IMR-90 (cell line): ENCODE data around the gene ZNF385C. TPM values are rescaled to one million over a fixed set of nuclear protein-coding genes. Genes with fewer than 3 reads are reported as not detected.

Experiments used
- ATAC-seq: fragments of 200-7000 bp; cut with Tn5 transposase; 2 replicates; pipeline ENCODE4 v1.9.1; 2020; ENCODE audit warnings: low read depth, mild to moderate bottlenecking, moderate library complexity
- BruUV-seq: library from RNA; stranded (reverse); fragments of 400-500 nt; replicated peaks from 2 replicates; lab custom pipeline; 2021; lab: Mats Ljungman, UMichigan
- CTCF ChIA-PET: fragments of 300-600 bp; formaldehyde crosslinking; extraction: SDS; loops from one replicate; lab custom pipeline; 2021; ENCODE audit warnings: antibody characterized with exemption; lab: Yijun Ruan, JAX
- POLR2A ChIA-PET: fragments of 300-600 bp; sonication (Branson Sonifier 250); formaldehyde crosslinking; loops from one replicate; lab custom pipeline; 2022; ENCODE audit warnings: antibody characterized with exemption; ENCODE audit not compliant: unreplicated experiment; lab: Charles Lee
- DNase-seq: peaks from one replicate; pipeline ENCODE4 v3.0.0; 2013
- H2AFZ ChIP-seq: replicated peaks from 2 replicates; pipeline ENCODE3; 2013; ENCODE audit warnings: low read length, mild to moderate bottlenecking; ENCODE audit not compliant: poor library complexity
- H2AK5ac ChIP-seq: 2 replicates; pipeline ENCODE4 v1.6.1; 2013; ENCODE audit warnings: low read depth, low read length, inconsistent platforms
- H2AK9ac ChIP-seq: replicated peaks from 2 replicates; pipeline ENCODE3; 2013; ENCODE audit warnings: mild to moderate bottlenecking, low read depth, low read length, moderate library complexity; ENCODE audit not compliant: poor library complexity
- H2BK120ac ChIP-seq: 2 replicates; pipeline ENCODE4 v1.6.1; 2013; ENCODE audit warnings: low read depth, low read length, inconsistent platforms
- H2BK15ac ChIP-seq: 3 replicates; pipeline ENCODE4 v1.6.1; 2013; ENCODE audit warnings: low read depth, low read length, inconsistent platforms
- H2BK20ac ChIP-seq: 2 replicates; pipeline ENCODE4 v1.6.1; 2013; ENCODE audit warnings: low read depth, mild to moderate bottlenecking, inconsistent platforms, low read length, moderate library complexity
- H2BK5ac ChIP-seq: 2 replicates; pipeline ENCODE4 v1.6.1; 2013; ENCODE audit warnings: mild to moderate bottlenecking, low read depth, low read length, inconsistent platforms; ENCODE audit not compliant: poor library complexity, severe bottlenecking
- H3K14ac ChIP-seq: replicated peaks from 2 replicates; pipeline ENCODE4 v1.6.1; 2013; ENCODE audit warnings: low read depth, low read length, inconsistent platforms
- H3K18ac ChIP-seq: 2 replicates; pipeline ENCODE4 v1.6.1; 2013; ENCODE audit warnings: low read depth, low read length, control low read depth
- H3K23ac ChIP-seq: 2 replicates; pipeline ENCODE4 v1.6.1; 2013; ENCODE audit warnings: low read depth, low read length, inconsistent platforms
- H3K27ac ChIP-seq: 2 replicates; pipeline ENCODE4 v1.5.1; 2013; ENCODE audit warnings: mild to moderate bottlenecking, control low read depth, low read length; ENCODE audit not compliant: insufficient read depth
- H3K27me3 ChIP-seq: 2 replicates; pipeline ENCODE4 v1.6.1; 2013; ENCODE audit warnings: low read length; ENCODE audit not compliant: control insufficient read depth, insufficient read depth
- H3K36me3 ChIP-seq: 2 replicates; pipeline ENCODE4 v1.6.1; 2013; ENCODE audit warnings: low read length, mixed read lengths; ENCODE audit not compliant: control insufficient read depth, insufficient read depth
- H3K4ac ChIP-seq: 2 replicates; pipeline ENCODE4 v1.6.1; 2013; ENCODE audit warnings: low read depth, low read length, inconsistent platforms
- H3K4me1 ChIP-seq: 2 replicates; pipeline ENCODE4 v1.6.1; 2013; ENCODE audit warnings: low read length, mixed read lengths; ENCODE audit not compliant: control insufficient read depth, insufficient read depth
- H3K4me2 ChIP-seq: 2 replicates; pipeline ENCODE4 v1.6.1; 2013; ENCODE audit warnings: low read depth, mild to moderate bottlenecking, control low read depth, low read length, moderate library complexity
- H3K4me3 ChIP-seq: 2 replicates; pipeline ENCODE4 v1.5.1; 2013; ENCODE audit warnings: low read depth, mild to moderate bottlenecking, control low read depth, low read length, moderate library complexity; ENCODE audit not compliant: insufficient read depth
- H3K56ac ChIP-seq: 2 replicates; pipeline ENCODE4 v1.6.1; 2013; ENCODE audit warnings: low read length, inconsistent platforms; ENCODE audit not compliant: insufficient read depth; ENCODE audit errors: extremely low read depth
- H3K79me1 ChIP-seq, 2 experiments: 2 replicates each; pipeline ENCODE4 v1.6.1; 2013; ENCODE audit warnings: low read length in 2 of 2, inconsistent platforms in 1 of 2, low read depth in 1 of 2
- H3K9ac ChIP-seq: 2 replicates; pipeline ENCODE4 v1.6.1; 2013; ENCODE audit warnings: low read depth, low read length, control low read depth
- H3K9me1 ChIP-seq: 2 replicates; pipeline ENCODE4 v1.6.1; 2013; ENCODE audit warnings: low read length, inconsistent platforms; ENCODE audit not compliant: insufficient read depth
- H3K9me3 ChIP-seq: 2 replicates; pipeline ENCODE4 v1.6.1; 2013; ENCODE audit warnings: low read length; ENCODE audit not compliant: control insufficient read depth, insufficient read depth
- H4K20me1 ChIP-seq: 2 replicates; pipeline ENCODE4 v1.6.1; 2013; ENCODE audit warnings: low read length, inconsistent platforms; ENCODE audit not compliant: insufficient read depth
- H4K5ac ChIP-seq: 2 replicates; pipeline ENCODE4 v1.6.1; 2013; ENCODE audit warnings: mild to moderate bottlenecking, low read depth, low read length, control low read depth
- H4K8ac ChIP-seq, 2 experiments: 2 replicates each; pipeline ENCODE4 v1.6.1; 2013; ENCODE audit warnings: low read depth in 2 of 2, low read length in 2 of 2, control low read depth in 1 of 2, inconsistent platforms in 1 of 2
- H4K91ac ChIP-seq: 2 replicates; pipeline ENCODE4 v1.6.1; 2013; ENCODE audit warnings: low read depth, low read length, inconsistent platforms; ENCODE audit not compliant: insufficient read depth
- ELK1 ChIP-seq: fragments of 150-350 bp; IDR thresholded peaks from 2 replicates; pipeline ENCODE4 v1.6.1; 2016; ENCODE audit warnings: low read depth, mild to moderate bottlenecking, low read length, moderate library complexity, borderline replicate concordance
- NFE2L2 ChIP-seq: fragments of 150-350 bp; IDR thresholded peaks from 2 replicates; pipeline ENCODE4 v1.6.1; 2016; ENCODE audit warnings: low read depth, mild to moderate bottlenecking, low read length
- RFX5 ChIP-seq: IDR thresholded peaks from 2 replicates; pipeline ENCODE4 v1.8.0; 2012; ENCODE audit warnings: low read depth, mild to moderate bottlenecking, low read length, moderate library complexity
- USF2 ChIP-seq: fragments of 150-350 bp; IDR thresholded peaks from 2 replicates; pipeline ENCODE4 v1.6.1; 2017; ENCODE audit warnings: mild to moderate bottlenecking, antibody characterized with exemption, low read length, low read depth
- WGBS, 2 experiments: methylation state at CpG; one replicate each; pipeline versions ENCODE4 v1.1.5 to v1.1.7; 2013; ENCODE audit warnings: missing lambda C conversion rate in 2 of 2; ENCODE audit not compliant: insufficient read length in 1 of 2; ENCODE audit errors: extremely low coverage in 2 of 2; 5-methylcytosine and 5-hydroxymethylcytosine counted together
- dilution Hi-C: fragments of 300-500 bp; cut with HindIII; formaldehyde crosslinking; loops from one replicate; pipeline ENCODE4 v1.14.3; 2018; ENCODE audit warnings: low sequenced_read_pairs; ENCODE audit not compliant: unreplicated experiment
- in situ Hi-C: fragments of 300-500 bp; cut with MboI; formaldehyde crosslinking; loops from 3 replicates; pipeline ENCODE4 v1.14.3; 2019; ENCODE audit warnings: low sequenced_read_pairs, inconsistent platforms, mixed read lengths
- intact Hi-C: fragments of 100-400 bp; cut with micrococcal nuclease; formaldehyde crosslinking; loops from 2 replicates; pipeline ENCODE4 v1.10.0; 2022
- polyA plus RNA-seq, 3 experiments: library from polyadenylated mRNA; depleted of rRNA; stranded (reverse); fragments of >200 nt; gene quantifications; 2 replicates each; pipeline ENCODE4 v1.2.3, GENCODE V29; 2012; ENCODE audit warnings: low replicate concordance in 1 of 3
- total RNA-seq: library from RNA; depleted of rRNA; stranded (reverse); fragments of >200 nt; gene quantifications from 2 replicates; pipeline ENCODE4 v1.2.3, GENCODE V29; 2012

ZNF385C gene
- total and polyA plus RNA-seq, 2 of the 4 experiments (the other 2 are of a cell fraction): not detected

- in situ Hi-C loops: no loop called here
- Histone ChIP-seq H3K4me3 (no peak overlapping the region), H2BK20ac (no peak overlapping the region), H3K18ac (no peak overlapping the region), H3K9me3 (no peaks in the 10 kb centered on the region), H4K8ac (no peak overlapping the region), H3K4me1 (peaks cover 7% of the 10 kb centered on the region), H3K4ac (no peak overlapping the region), H3K14ac (no peak overlapping the region), H3K23ac (no peak overlapping the region), H2AFZ (no peak overlapping the region), H2BK120ac (no peak overlapping the region), H2BK15ac (no peak overlapping the region), H3K27me3 (no peaks in the 10 kb centered on the region), H3K36me3 (peaks cover 55% of the 10 kb centered on the region), H3K79me1 (peaks cover 30 to 44% of the 10 kb centered on the region in 2 experiments), H3K56ac (no peak overlapping the region), H3K4me2 (no peak overlapping the region), H2BK5ac (no peak overlapping the region), H2AK9ac (no peak overlapping the region), H3K27ac (no peak overlapping the region), H4K5ac (no peak overlapping the region), H4K91ac (no peak overlapping the region), H3K9ac (no peak overlapping the region), H3K9me1 (peaks cover 21% of the 10 kb centered on the region), H2AK5ac (no peak overlapping the region), H4K20me1 (peaks cover 28% of the 10 kb centered on the region)
- ATAC-seq (no peak), DNase-seq (no peak)
- TF ChIP-seq RFX5 (no peak), USF2 (no peak), ELK1 (no peak), NFE2L2 (no peak)
- dilution Hi-C loops: no loop called here
- no CpG with 5 or more reads among the region's 6 CpGs for WGBS, 2 experiments
- no TSS peak for BruUV-seq
- intact Hi-C loops: no loop called here
- CTCF ChIA-PET: no interaction called here
- POLR2A ChIA-PET: no interaction called here
Observed at GRCh38 chr17:42127414-42127813, 29.1 kb upstream of the ZNF385C start.
